Measurements from ENCODE around the gene CCDC57. TPM values are rescaled to one million over a fixed set of nuclear protein-coding genes. Genes with fewer than 3 reads are reported as not detected.

CCDC57 gene
- total RNA-seq, 1 donor from 2014 or later: 40.7 TPM

- Mint-ChIP-seq H3K4me1 (ENCODE audit: low read depth, unreplicated experiment) (no peaks in the 10 kb centered on the region), H3K27ac (ENCODE audit: unreplicated experiment) (no peak overlapping the region), H3K9me3 (ENCODE audit: unreplicated experiment) (peaks cover 2% of the 10 kb centered on the region), H3K4me3 (ENCODE audit: unreplicated experiment) (no peak overlapping the region), H3K36me3 (ENCODE audit: unreplicated experiment) (no peaks in the 10 kb centered on the region), H3K27me3 (ENCODE audit: unreplicated experiment) (peaks cover 8% of the 10 kb centered on the region)
- TF ChIP-seq CTCF (IDR thresholded peaks at IDR 0.05; ENCODE audit: partially characterized antibody, unreplicated experiment): no peak
- no peak for DNase-seq
Measured at GRCh38 chr17:82219753-82220709, 7.4 kb upstream of the CCDC57 start.

DNA sequence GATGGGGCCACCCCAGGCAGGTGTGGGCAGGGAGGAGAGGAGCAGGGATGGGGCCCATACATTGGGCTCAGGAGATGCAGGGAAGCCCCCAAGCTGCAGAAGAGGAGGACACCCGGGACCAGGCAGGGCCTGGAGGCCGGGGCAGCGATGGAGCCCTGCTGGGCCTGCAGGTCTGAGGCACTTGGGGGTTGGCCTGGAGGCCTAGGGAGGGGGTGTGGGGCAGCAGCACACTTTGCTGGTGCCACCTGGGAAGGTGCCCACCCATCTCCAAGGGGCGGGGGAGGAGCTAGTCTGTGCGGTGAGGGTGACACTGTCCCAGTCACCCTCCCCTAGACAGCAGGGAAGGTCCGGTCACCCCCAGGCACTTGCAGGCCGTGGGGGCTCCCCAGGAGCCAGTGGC, 6.4 kb upstream of the CCDC57 start:
- Mint-ChIP-seq H3K4me3 (ENCODE audit: unreplicated experiment) (no peak overlapping the region), H3K9me3 (ENCODE audit: unreplicated experiment) (peaks cover 2% of the 10 kb centered on the region), H3K27ac (ENCODE audit: unreplicated experiment) (no peak overlapping the region), H3K36me3 (ENCODE audit: unreplicated experiment) (no peaks in the 10 kb centered on the region), H3K4me1 (ENCODE audit: low read depth, unreplicated experiment) (no peaks in the 10 kb centered on the region), H3K27me3 (ENCODE audit: unreplicated experiment) (peaks cover 4% of the 10 kb centered on the region)
- TF ChIP-seq CTCF (IDR thresholded peaks at IDR 0.05; ENCODE audit: partially characterized antibody, unreplicated experiment): no peak
- no peak for DNase-seq

GRCh38 chr17:82218349-82219075, 5.9 kb upstream of the CCDC57 start:
- H3K9me3 Mint-ChIP-seq (ENCODE audit: unreplicated experiment): peaks cover 4% of the 10 kb centered on the region
- no peak for TF ChIP-seq CTCF (IDR thresholded peaks at IDR 0.05; ENCODE audit: partially characterized antibody, unreplicated experiment)
- no peaks in the 10 kb centered on the region for H3K36me3 Mint-ChIP-seq (ENCODE audit: unreplicated experiment)
- peaks cover 4% of the 10 kb centered on the region for H3K27me3 Mint-ChIP-seq (ENCODE audit: unreplicated experiment)
- no peak overlapping the region for H3K4me3 Mint-ChIP-seq (ENCODE audit: unreplicated experiment)
- no peak overlapping the region for H3K27ac Mint-ChIP-seq (ENCODE audit: unreplicated experiment)
- DNase-seq: no peak
- no peaks in the 10 kb centered on the region for H3K4me1 Mint-ChIP-seq (ENCODE audit: low read depth, unreplicated experiment)

DNA sequence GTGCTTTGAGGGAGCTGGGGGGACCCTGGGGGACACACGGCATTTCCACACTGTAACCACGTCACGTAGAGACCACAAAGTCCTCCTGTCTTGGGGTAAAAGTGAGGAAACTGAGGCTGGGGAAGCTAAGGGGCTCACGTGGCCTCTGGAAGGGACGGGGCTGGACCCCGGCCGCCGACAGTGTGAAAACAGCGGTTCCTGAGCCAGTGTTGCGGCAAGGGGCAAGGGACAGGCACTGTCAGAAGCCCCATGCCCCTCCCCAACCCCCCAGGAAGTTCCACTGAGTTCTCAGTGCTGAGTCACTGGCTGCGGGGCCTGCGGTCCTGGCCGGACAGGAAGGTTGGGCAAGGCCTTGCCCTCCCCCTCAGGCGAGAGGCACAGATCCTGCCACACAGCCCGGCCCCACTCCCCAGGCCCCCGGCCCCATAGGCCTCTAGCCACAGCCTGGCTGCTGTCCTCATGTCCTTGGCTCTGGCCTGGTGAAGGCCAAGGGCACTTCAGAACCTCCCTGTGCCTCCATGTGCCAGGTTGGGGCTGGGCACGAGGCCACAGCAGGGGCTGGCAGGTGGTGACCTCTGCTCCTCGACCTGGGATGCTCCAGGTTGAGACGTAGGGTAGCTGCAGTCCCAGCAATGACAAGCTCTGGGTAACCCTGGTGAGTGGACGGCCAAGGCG, 5.0 kb upstream of the CCDC57 start:
- Mint-ChIP-seq H3K4me1 (ENCODE audit: low read depth, unreplicated experiment) (no peaks in the 10 kb centered on the region), H3K4me3 (ENCODE audit: unreplicated experiment) (no peak overlapping the region), H3K27me3 (ENCODE audit: unreplicated experiment) (peaks cover 5% of the 10 kb centered on the region), H3K27ac (ENCODE audit: unreplicated experiment) (no peak overlapping the region), H3K36me3 (ENCODE audit: unreplicated experiment) (no peaks in the 10 kb centered on the region), H3K9me3 (ENCODE audit: unreplicated experiment) (peaks cover 4% of the 10 kb centered on the region)
- DNase-seq: no peak
- no peak for TF ChIP-seq CTCF (IDR thresholded peaks at IDR 0.05; ENCODE audit: partially characterized antibody, unreplicated experiment)
